ENCODE measurements around the gene SHROOM4. TPM values are rescaled to one million over a fixed set of nuclear protein-coding genes. Genes with fewer than 3 reads are reported as not detected.

SHROOM4 gene
- total RNA-seq, result 2.0 and 2.3 TPM in 2 replicates

GRCh38 chrX:50813843-50814661 lies at the start of gene SHROOM4:
Gene SHROOM4, minus strand, starts transcription at chrX:50814194. Its CDS starts 176 bp downstream, at chrX:50814018.

Other genes starting within 250 kb of the SHROOM4 start
- not detected in 2 replicates for gene BMP15, start 96.5 kb upstream of the SHROOM4 start, total RNA-seq